HG03558 (cell line): ENCODE data around the gene CEACAM6.

ENCODE experiments used
- ATAC-seq: cut with Tn5 transposase; IDR thresholded peaks from one replicate; pipeline ENCODE4 v1.9.1; 2021; ENCODE audit warnings: moderate number of reproducible peaks; ENCODE audit not compliant: unreplicated experiment; ENCODE audit errors: extremely low read depth

Gene CEACAM6

GRCh38 chr19:41793414-41793727 is 38.0 kb downstream of the CEACAM6 start:
- ATAC-seq, result no peak

- ATAC-seq, result no peak
These were observed 39.7 kb downstream of the CEACAM6 start for GRCh38 chr19:41795031-41795461.

DNA sequence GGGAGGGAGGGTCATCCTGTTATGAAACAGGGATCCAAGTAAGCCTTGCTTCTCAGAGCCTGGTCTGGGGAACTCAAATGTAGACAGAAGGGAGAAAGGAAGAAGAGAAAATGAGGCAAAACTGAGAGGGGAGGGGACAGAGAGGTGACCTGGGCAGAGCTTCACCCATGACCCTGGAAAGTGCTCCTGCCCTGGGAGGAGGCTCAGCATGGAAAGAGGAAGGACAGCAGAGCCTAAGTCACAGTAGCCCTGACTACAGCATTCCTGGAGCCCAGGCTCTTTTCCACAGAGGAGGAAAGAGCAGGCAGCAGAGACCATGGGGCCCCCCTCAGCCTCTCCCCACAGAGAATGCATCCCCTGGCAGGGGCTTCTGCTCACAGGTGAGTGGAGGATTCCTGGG is 41.0 kb downstream of the CEACAM6 start, which contains the start of gene CEACAM3:
Gene CEACAM3, plus strand, starts transcription at position 226 of the 400 bp plus-strand sequence. Its CDS starts 91 bp downstream, at position 317.
- no peak for ATAC-seq

GRCh38 chr19:41796901-41797300 is 41.6 kb downstream of the CEACAM6 start:
- ATAC-seq, result no peak

GRCh38 chr19:41799444-41800000 is 44.2 kb downstream of the CEACAM6 start:
- ATAC-seq, result no peak

GRCh38 chr19:41801031-41801430 is 45.7 kb downstream of the CEACAM6 start:
- ATAC-seq, result no peak

DNA sequence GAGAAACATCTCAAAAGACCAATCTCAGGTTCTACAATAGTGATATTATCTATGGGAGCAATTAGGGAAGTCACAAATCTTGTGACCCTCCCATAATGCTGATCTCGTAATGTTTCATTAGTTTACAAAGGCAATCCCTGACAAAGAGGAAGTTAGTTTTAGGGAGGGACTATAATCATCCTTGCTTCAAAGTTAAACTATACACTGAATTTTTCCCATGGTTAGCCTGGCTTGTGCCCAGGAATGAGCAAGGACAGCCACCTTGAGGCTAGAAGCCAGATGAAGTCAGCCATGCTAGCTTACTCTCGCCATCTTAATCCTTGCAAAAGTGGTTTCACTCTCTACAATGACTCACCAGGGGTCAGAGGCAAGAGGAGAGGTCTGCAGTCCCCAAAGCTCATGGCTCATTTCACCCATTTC is 46.5 kb downstream of the CEACAM6 start:
- no peak for ATAC-seq

GRCh38 chr19:41802770-41803169 is 47.4 kb downstream of the CEACAM6 start:
- no peak for ATAC-seq

- ATAC-seq, result no peak
These were observed 49.0 kb downstream of the CEACAM6 start for GRCh38 chr19:41804336-41804735.

- no peak for ATAC-seq
These were observed 51.8 kb downstream of the CEACAM6 start for GRCh38 chr19:41807176-41807575.

- ATAC-seq, result no peak
These were observed 53.6 kb downstream of the CEACAM6 start for GRCh38 chr19:41808663-41809566.

DNA sequence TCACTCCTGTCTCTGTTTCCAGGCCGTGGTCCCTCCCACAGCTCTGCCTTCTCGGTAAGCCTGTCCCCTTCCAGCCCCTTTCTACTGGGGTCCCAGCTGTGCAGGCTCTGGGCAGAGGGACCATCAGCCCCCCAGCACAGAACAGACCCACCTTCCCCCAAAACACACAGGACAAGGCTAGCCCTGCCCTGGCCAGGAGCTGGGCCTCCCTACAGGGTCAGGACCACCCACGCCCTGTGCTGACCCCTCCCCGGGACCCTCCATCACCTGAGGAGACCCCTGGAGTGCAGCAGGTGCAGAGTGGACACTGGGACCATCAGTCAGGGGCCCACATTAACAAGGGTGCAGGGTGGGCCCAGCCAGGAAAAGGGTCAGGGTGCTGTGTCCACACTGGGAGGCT is 55.0 kb downstream of the CEACAM6 start:
- ATAC-seq, result no peak

DNA sequence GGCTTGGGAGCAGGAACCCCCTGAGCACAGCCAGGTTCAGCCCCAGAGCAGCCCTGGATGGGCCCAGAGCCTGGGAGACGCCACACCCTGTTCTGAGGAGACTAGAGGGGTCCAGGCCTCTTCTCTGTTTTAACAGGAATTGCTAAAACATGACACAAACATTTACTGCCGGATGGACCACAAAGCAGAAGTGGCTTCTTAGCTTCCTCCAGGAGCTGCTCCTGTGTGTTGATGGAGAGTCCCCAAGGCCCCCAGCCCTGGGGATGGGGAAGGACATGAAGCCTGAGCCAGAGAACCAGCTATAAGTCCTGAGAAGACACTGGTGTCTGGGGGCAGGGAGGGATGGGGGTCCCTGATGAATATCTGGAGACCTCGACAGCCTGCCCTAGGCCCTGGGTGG is 55.7 kb downstream of the CEACAM6 start:
- ATAC-seq, result no peak

GRCh38 chr19:41811981-41812380 is 56.7 kb downstream of the CEACAM6 start:
- no peak for ATAC-seq

- ATAC-seq, result no peak
These were observed 58.6 kb downstream of the CEACAM6 start for GRCh38 chr19:41813911-41814310.

- no peak for ATAC-seq
These were observed 60.0 kb downstream of the CEACAM6 start for GRCh38 chr19:41815301-41815700.

DNA sequence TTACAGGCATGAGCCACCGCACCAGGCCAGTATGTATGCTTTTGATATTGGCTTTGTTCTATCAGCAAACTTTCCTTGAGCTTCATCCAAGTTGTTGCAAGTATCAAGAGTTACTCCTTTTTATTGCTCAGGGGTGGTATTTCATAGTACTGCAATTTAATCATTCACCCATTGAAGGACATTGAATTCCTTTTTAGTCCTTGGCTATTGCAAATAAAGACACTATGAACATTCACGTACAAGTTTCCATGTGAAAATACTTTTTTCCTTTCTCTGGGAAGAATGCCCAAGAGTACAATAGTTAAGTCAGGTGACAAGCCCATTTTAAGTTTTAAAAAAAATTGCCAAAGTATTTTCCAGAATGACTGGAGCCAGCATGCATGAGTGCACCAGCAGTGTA is 61.4 kb downstream of the CEACAM6 start:
- no peak for ATAC-seq

GRCh38 chr19:41821003-41821735 is 65.8 kb downstream of the CEACAM6 start:
- ATAC-seq, result no peak
